Lower leg skin (tissue), 3 donors: ENCODE measurements around the gene GAB1.

Experiments used
- CTCF ChIP-seq, 3 donors: fragments of 450-650 bp; IDR thresholded peaks; one replicate each; pipeline ENCODE4 v1.5.1; 2016; ENCODE audit warnings: antibody characterized with exemption in 3 of 3, mild to moderate bottlenecking in 3 of 3, moderate library complexity in 2 of 3
- POLR2A ChIP-seq, 2 donors: fragments of 450-650 bp; IDR thresholded peaks; one replicate each; pipeline ENCODE4 v1.6.1; 2016 to 2017; ENCODE audit warnings: antibody characterized with exemption in 2 of 2, mild to moderate bottlenecking in 1 of 2, moderate library complexity in 1 of 2

GRCh38 chr4:143489106-143489505, 152.4 kb downstream of the GAB1 start:
- TF ChIP-seq CTCF (IDR thresholded peaks at IDR 0.05), result no peak
- no peak for TF ChIP-seq POLR2A (IDR thresholded peaks at IDR 0.05)
